HG03066 (cell line): Measurements from ENCODE around the gene SNUPN.
"Not testable (repeated sequence)": the region's sequence is repeated elsewhere in the genome, so short reads cannot be mapped to it uniquely, and the experiment has no call there.

ENCODE experiments used
- ATAC-seq: cut with Tn5 transposase; IDR thresholded peaks from one replicate; pipeline ENCODE4 v1.9.1; 2021; ENCODE audit warnings: low read depth; ENCODE audit not compliant: unreplicated experiment

The SNUPN gene

GRCh38 chr15:75637245-75638009 is 11.9 kb upstream of the SNUPN start:
- no peak for ATAC-seq

GRCh38 chr15:75636026-75636425 is 10.5 kb upstream of the SNUPN start:
- ATAC-seq = no peak

GRCh38 chr15:75633922-75634321 is 8.4 kb upstream of the SNUPN start:
- ATAC-seq = not testable (repeated sequence)

- no peak for ATAC-seq
Observed at GRCh38 chr15:75631935-75632334, 6.4 kb upstream of the SNUPN start.

GRCh38 chr15:75622505-75622904 is 3.0 kb downstream of the SNUPN start:
- no peak for ATAC-seq

- no peak for ATAC-seq
Observed at GRCh38 chr15:75620841-75621391, 4.6 kb downstream of the SNUPN start.

GRCh38 chr15:75620058-75620820 is 5.3 kb downstream of the SNUPN start:
- no peak for ATAC-seq

GRCh38 chr15:75616766-75617165 is 8.8 kb downstream of the SNUPN start:
- ATAC-seq = no peak

GRCh38 chr15:75606711-75607699 is 18.5 kb downstream of the SNUPN start:
- ATAC-seq = no peak

GRCh38 chr15:75606026-75606425 is 19.5 kb downstream of the SNUPN start:
- no peak for ATAC-seq

GRCh38 chr15:75599401-75599800 is 26.1 kb downstream of the SNUPN start:
- no peak for ATAC-seq

GRCh38 chr15:75598361-75598760 is 27.2 kb downstream of the SNUPN start:
- no peak for ATAC-seq

- ATAC-seq = no peak
Observed at GRCh38 chr15:75597667-75598341, 27.7 kb downstream of the SNUPN start.

- no peak for ATAC-seq
Observed at GRCh38 chr15:75596703-75597345, 28.7 kb downstream of the SNUPN start.

- no peak for ATAC-seq
Observed at GRCh38 chr15:75594276-75594675, 31.2 kb downstream of the SNUPN start.

- ATAC-seq = no peak
Observed at GRCh38 chr15:75591655-75592364, 33.7 kb downstream of the SNUPN start.

- no peak for ATAC-seq
Observed at GRCh38 chr15:75590239-75590638, 35.3 kb downstream of the SNUPN start.

GRCh38 chr15:75589071-75589470 is 36.5 kb downstream of the SNUPN start:
- no peak for ATAC-seq

GRCh38 chr15:75586422-75586821 is 39.1 kb downstream of the SNUPN start:
- not testable (repeated sequence) for ATAC-seq
